ENCODE results near the gene TMEM183A. TPM values are rescaled to one million over a fixed set of nuclear protein-coding genes. Genes with fewer than 3 reads are reported as not detected.
A peak's percentile ranks its signal among the peaks of the same experiment; 100 is the strongest.
"Not testable (repeated sequence)": the region's sequence is repeated elsewhere in the genome, so short reads cannot be mapped to it uniquely, and the experiment has no call there.

The TMEM183A gene
- total RNA-seq, 1 experiment from 2014 or later, result 104 TPM

DNA sequence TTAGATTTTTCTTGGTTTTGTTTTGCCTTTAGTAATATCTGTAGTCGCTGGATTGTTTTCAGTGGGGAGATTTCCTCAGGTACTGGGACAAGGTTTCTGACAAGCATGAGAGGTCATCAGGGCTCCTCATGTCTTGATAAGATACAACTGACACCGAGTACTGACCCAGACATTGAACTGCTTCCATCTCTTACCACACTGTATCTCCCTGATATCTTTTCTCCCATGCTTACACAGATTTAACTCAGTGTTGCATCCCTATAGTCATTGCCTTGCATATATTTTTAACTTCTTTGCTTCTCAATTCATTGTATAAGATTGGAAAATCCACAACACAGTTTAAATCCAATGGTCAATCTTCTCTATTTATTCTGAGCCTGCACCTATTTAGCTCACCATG, 27.7 kb upstream of the TMEM183A start:
- Mint-ChIP-seq H3K9me3 (ENCODE audit: unreplicated experiment) (no peaks in the 10 kb centered on the region), H3K27me3 (ENCODE audit: insufficient read depth, unreplicated experiment) (peaks cover 39% of the 10 kb centered on the region), H3K27ac (ENCODE audit: low read depth, unreplicated experiment) (no peak overlapping the region), H3K36me3 (ENCODE audit: insufficient read depth, unreplicated experiment) (no peaks in the 10 kb centered on the region), H3K4me3 (ENCODE audit: unreplicated experiment) (no peak overlapping the region), H3K4me1 (ENCODE audit: insufficient read depth, unreplicated experiment) (peaks cover 5% of the 10 kb centered on the region)
- no peak for DNase-seq (ENCODE audit: unreplicated experiment)
- BruUV-seq (replicated peaks), result no TSS peak
- intact Hi-C loops (cut with micrococcal nuclease), result no loop called here
- POLR2A ChIA-PET, result interaction anchor here (0.9 to 2.3 kb wide), 3 partner anchors 12 to 18 kb away, joined by 3 to 11 read pairs (median 4); partner anchors contain the start of gene CYB5R1
- CTCF ChIA-PET, result interaction anchor here (0.6 to 1.3 kb wide), 7 partner anchors 9 to 1506 kb away, joined by 3 to 7 read pairs (median 3); no protein-coding TSS in a partner anchor
- TF ChIP-seq, protein P1, sequence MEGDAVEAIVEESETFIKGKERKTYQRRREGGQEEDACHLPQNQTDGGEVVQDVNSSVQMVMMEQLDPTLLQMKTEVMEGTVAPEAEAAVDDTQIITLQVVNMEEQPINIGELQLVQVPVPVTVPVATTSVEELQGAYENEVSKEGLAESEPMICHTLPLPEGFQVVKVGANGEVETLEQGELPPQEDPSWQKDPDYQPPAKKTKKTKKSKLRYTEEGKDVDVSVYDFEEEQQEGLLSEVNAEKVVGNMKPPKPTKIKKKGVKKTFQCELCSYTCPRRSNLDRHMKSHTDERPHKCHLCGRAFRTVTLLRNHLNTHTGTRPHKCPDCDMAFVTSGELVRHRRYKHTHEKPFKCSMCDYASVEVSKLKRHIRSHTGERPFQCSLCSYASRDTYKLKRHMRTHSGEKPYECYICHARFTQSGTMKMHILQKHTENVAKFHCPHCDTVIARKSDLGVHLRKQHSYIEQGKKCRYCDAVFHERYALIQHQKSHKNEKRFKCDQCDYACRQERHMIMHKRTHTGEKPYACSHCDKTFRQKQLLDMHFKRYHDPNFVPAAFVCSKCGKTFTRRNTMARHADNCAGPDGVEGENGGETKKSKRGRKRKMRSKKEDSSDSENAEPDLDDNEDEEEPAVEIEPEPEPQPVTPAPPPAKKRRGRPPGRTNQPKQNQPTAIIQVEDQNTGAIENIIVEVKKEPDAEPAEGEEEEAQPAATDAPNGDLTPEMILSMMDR (IDR thresholded peaks at IDR 0.05; ENCODE audit: unreplicated experiment), result no peak

DNA sequence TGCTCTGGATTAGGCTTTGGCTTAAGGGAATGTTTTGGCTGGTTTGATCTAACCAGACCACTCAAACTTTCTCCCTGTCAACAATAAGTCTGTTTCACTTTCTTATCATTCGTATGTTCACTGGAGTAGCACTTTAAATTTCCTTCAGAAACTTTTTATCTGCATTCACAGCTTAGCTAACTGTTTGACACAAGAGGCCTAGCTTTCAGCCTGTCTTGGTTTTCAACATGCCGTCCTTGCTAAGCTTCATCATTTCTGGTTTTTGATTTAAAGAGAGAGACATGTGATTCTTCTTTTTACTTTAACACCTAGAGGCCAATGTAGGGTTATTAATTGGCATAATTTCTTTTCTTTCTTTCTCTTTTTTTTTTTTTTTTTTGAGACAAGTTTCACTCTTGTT, 25.2 kb upstream of the TMEM183A start:
- intact Hi-C loops (cut with micrococcal nuclease), result no loop called here
- no peaks in the 10 kb centered on the region for H3K4me1 Mint-ChIP-seq (ENCODE audit: insufficient read depth, unreplicated experiment)
- no peaks in the 10 kb centered on the region for H3K9me3 Mint-ChIP-seq (ENCODE audit: unreplicated experiment)
- CTCF ChIA-PET, result interaction anchor here (0.8 to 1.3 kb wide), 4 partner anchors 14 to 24 kb away, joined by 3 to 9 read pairs (median 4); no protein-coding TSS in a partner anchor
- H3K36me3 Mint-ChIP-seq (ENCODE audit: insufficient read depth, unreplicated experiment), result no peaks in the 10 kb centered on the region
- TF ChIP-seq, protein P1 (IDR thresholded peaks at IDR 0.05; ENCODE audit: unreplicated experiment), result no peak
- no TSS peak for BruUV-seq (replicated peaks)
- POLR2A ChIA-PET, result interaction anchor here (0.6 to 1.6 kb wide), 4 partner anchors 9 to 55 kb away, joined by 3 to 5 read pairs (median 4); partner anchors contain the start of gene KLHL12
- H3K4me3 Mint-ChIP-seq (ENCODE audit: unreplicated experiment), result no peak overlapping the region
- no peak for DNase-seq (ENCODE audit: unreplicated experiment)
- no peak overlapping the region for H3K27ac Mint-ChIP-seq (ENCODE audit: low read depth, unreplicated experiment)
- peaks cover 30% of the 10 kb centered on the region for H3K27me3 Mint-ChIP-seq (ENCODE audit: insufficient read depth, unreplicated experiment)

DNA sequence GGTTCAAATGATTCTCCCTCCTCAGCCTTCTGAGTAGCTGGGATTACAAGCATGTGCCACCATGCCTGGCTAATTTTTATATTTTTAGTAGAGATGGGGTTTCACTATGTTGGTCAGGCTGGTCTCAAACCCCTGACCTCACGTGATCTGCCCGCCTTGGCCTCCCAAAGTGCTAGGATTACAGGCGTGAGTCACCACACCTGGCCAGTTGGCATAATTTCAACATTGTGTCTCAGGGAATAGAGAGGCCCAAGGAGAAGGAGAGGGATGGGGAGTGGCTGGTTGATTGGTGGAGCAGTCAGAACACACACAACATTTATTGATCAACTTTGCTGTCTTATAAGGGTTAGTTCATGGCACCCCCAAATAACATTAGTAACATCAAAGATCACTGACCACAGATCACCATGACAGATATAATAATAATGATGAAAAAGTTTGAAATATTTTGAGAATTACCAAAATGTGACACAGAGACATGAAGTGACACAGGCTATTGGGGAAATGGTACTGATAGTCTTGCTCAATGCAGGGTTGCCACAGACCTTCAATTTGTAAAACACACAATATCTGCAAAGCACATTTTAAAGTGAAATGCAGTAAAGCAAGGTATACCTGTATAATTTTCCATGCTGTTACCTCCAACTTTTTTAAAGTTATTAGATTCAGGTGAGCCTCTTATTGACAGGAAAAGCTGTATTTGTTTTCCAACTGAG, 24.3 kb upstream of the TMEM183A start:
- H3K27ac Mint-ChIP-seq (ENCODE audit: low read depth, unreplicated experiment), result no peak overlapping the region
- TF ChIP-seq, protein P1 (IDR thresholded peaks at IDR 0.05; ENCODE audit: unreplicated experiment), result no peak
- H3K9me3 Mint-ChIP-seq (ENCODE audit: unreplicated experiment), result no peaks in the 10 kb centered on the region
- POLR2A ChIA-PET, result interaction anchor here (1.4 kb wide), 1 partner anchor 13 kb away, joined by 3 read pairs; no protein-coding TSS in a partner anchor
- intact Hi-C loops (cut with micrococcal nuclease), result no loop called here
- CTCF ChIA-PET, result interaction anchor here (0.8 to 1.4 kb wide), 2 partner anchors 16 to 23 kb away, joined by 3 to 7 read pairs; no protein-coding TSS in a partner anchor
- DNase-seq (ENCODE audit: unreplicated experiment), result peak; percentile 64
- no peak overlapping the region for H3K4me3 Mint-ChIP-seq (ENCODE audit: unreplicated experiment)
- H3K36me3 Mint-ChIP-seq (ENCODE audit: insufficient read depth, unreplicated experiment), result no peaks in the 10 kb centered on the region
- H3K4me1 Mint-ChIP-seq (ENCODE audit: insufficient read depth, unreplicated experiment), result no peaks in the 10 kb centered on the region
- BruUV-seq (replicated peaks), result no TSS peak
- peaks cover 30% of the 10 kb centered on the region for H3K27me3 Mint-ChIP-seq (ENCODE audit: insufficient read depth, unreplicated experiment)

DNA sequence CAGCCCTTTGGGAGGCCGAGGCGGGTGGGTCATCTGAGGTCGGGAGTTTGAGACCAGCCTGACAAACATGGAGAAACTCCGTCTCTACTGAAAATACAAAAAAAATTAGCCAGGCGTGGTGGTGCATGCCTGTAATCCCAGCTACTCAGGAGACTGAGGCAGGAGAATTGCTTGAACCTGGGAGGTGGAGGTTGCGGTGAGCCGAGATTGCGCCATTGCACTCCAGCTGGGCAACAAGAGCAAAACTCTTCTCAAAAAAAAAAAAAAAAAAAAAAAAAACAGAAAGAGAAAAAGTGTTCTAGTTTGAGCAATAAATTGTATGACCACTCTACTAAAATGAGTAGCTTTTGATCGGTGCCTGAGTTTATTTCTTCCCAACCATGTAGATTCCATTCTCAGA, 21.1 kb upstream of the TMEM183A start:
- BruUV-seq (replicated peaks); H3K9me3 Mint-ChIP-seq (ENCODE audit: unreplicated experiment); intact Hi-C loops (cut with micrococcal nuclease); H3K4me3 Mint-ChIP-seq (ENCODE audit: unreplicated experiment); POLR2A ChIA-PET; H3K36me3 Mint-ChIP-seq (ENCODE audit: insufficient read depth, unreplicated experiment); H3K4me1 Mint-ChIP-seq (ENCODE audit: insufficient read depth, unreplicated experiment); H3K27ac Mint-ChIP-seq (ENCODE audit: low read depth, unreplicated experiment); DNase-seq (ENCODE audit: unreplicated experiment): not testable (repeated sequence)
- CTCF ChIA-PET, result interaction anchor here (0.6 to 1.6 kb wide), 3 partner anchors 11 to 281 kb away, joined by 3 to 5 read pairs (median 4); no protein-coding TSS in a partner anchor
- H3K27me3 Mint-ChIP-seq (ENCODE audit: insufficient read depth, unreplicated experiment), result peaks cover 18% of the 10 kb centered on the region

Data from MCF 10A (cell line).